HepG2 (cell line): ENCODE data around the gene MAP3K2.

ENCODE experiments used
- CTCF ChIP-seq: sonication (generic); formaldehyde crosslinking; IDR thresholded peaks from 2 replicates; pipeline ENCODE4 v1.5.0; 2020; ENCODE audit warnings: mild to moderate bottlenecking, missing genetic modification reagents, moderate library complexity
- FOSL1 ChIP-seq: sonication (generic); formaldehyde crosslinking; IDR thresholded peaks from 2 replicates; pipeline ENCODE4 v1.9.0; 2021; ENCODE audit warnings: missing genetic modification reagents, borderline replicate concordance
- NONO ChIP-seq, 2 experiments: fragments of 450-650 bp in 1 of 2; sonication (generic) in 1 of 2; formaldehyde crosslinking in 1 of 2; IDR thresholded peaks in 1 of 2; conservative IDR thresholded peaks in 1 of 2; 2 replicates each; pipeline versions ENCODE4 v1.6.1 to v1.8.0; 2017 to 2022; ENCODE audit warnings: mild to moderate bottlenecking in 1 of 2, missing genetic modification reagents in 1 of 2, moderate library complexity in 1 of 2
- REST ChIP-seq, 2 experiments: IDR thresholded peaks; 2 replicates each; pipeline ENCODE4 v1.6.1; 2011 to 2012; ENCODE audit warnings: low read length in 2 of 2, borderline replicate concordance in 1 of 2, low read depth in 1 of 2, mild to moderate bottlenecking in 1 of 2, moderate library complexity in 1 of 2
- USF2 ChIP-seq, 2 experiments: sonication (generic) in 1 of 2; formaldehyde crosslinking in 1 of 2; IDR thresholded peaks; 2 replicates each; pipeline versions ENCODE4 v1.5.1 to v1.6.1; 2011 to 2020; ENCODE audit warnings: borderline replicate concordance in 1 of 2, low read depth in 1 of 2, low read length in 1 of 2, mild to moderate bottlenecking in 1 of 2, missing genetic modification reagents in 1 of 2, moderate library complexity in 1 of 2
- ZSCAN31 ChIP-seq: sonication (generic); formaldehyde crosslinking; IDR thresholded peaks from 2 replicates; pipeline ENCODE4 v1.5.0; 2020; ENCODE audit warnings: low read depth, mild to moderate bottlenecking, missing genetic modification reagents
- TF ChIP-seq, protein P1 (sequence below): sonication (generic); formaldehyde crosslinking; IDR thresholded peaks from 2 replicates; pipeline ENCODE4 v1.4.0; 2020; ENCODE audit warnings: low read depth, mild to moderate bottlenecking, missing genetic modification reagents
- TF ChIP-seq, protein P2 (sequence below): sonication (generic); formaldehyde crosslinking; IDR thresholded peaks from 2 replicates; pipeline ENCODE4 v1.4.0; 2020; ENCODE audit warnings: missing genetic modification reagents

DNA sequence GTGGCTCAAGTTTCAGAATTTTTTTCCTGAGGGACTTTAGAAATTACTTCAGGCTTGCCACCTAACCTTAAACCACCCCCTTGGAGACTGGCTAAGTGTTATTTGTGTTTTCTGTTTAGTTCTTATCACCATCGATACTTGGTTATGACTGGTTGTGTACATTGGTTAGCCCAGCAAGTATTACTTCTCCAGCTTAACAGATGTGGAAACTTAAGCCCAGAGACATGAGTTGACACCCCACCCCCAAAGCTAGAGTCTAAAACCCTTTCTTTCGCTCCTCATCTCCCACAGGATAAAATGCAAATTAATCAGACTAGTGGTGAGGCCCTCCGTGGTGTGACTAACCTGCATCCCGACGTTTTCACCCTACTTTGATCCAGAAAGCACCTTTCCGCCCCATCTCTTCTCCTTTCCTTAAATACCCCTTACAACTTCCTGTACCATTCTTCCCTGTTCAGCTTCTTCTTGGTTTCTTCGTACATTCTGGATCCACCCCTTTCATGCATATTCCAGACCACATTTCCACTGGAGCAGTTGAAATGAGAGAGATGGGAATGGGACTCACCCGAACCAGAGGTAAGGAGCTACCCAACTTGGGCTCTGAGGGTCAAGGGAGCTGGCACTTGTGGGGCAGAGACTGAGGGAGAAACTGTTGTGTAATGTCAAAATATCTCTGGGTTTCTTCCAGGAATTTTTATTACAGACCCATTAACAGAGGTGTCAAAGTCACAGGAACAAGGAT is 819 bp upstream of the MAP3K2 start:
- TF ChIP-seq REST (IDR thresholded peaks at IDR 0.05; ENCODE audit: borderline replicate concordance in 1 of 2, low read depth in 1 of 2, low read length in 2 of 2) (no peak), NONO (IDR thresholded peaks at IDR 0.05) (no peak), NONO (CRISPR knock-in tag; conservative IDR thresholded peaks at IDR 0.05) (no peak), FOSL1 (no peak), CTCF (CRISPR knock-in tag) (no peak), ZSCAN31 (CRISPR knock-in tag) (no peak), USF2 (IDR thresholded peaks at IDR 0.05; ENCODE audit: low read depth, low read length) (no peak), USF2 (CRISPR knock-in tag; IDR thresholded peaks at IDR 0.05; ENCODE audit: borderline replicate concordance) (no peak)
- TF ChIP-seq, protein P1, sequence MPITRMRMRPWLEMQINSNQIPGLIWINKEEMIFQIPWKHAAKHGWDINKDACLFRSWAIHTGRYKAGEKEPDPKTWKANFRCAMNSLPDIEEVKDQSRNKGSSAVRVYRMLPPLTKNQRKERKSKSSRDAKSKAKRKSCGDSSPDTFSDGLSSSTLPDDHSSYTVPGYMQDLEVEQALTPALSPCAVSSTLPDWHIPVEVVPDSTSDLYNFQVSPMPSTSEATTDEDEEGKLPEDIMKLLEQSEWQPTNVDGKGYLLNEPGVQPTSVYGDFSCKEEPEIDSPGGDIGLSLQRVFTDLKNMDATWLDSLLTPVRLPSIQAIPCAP (CRISPR knock-in tag): no peak
- TF ChIP-seq, protein P2, sequence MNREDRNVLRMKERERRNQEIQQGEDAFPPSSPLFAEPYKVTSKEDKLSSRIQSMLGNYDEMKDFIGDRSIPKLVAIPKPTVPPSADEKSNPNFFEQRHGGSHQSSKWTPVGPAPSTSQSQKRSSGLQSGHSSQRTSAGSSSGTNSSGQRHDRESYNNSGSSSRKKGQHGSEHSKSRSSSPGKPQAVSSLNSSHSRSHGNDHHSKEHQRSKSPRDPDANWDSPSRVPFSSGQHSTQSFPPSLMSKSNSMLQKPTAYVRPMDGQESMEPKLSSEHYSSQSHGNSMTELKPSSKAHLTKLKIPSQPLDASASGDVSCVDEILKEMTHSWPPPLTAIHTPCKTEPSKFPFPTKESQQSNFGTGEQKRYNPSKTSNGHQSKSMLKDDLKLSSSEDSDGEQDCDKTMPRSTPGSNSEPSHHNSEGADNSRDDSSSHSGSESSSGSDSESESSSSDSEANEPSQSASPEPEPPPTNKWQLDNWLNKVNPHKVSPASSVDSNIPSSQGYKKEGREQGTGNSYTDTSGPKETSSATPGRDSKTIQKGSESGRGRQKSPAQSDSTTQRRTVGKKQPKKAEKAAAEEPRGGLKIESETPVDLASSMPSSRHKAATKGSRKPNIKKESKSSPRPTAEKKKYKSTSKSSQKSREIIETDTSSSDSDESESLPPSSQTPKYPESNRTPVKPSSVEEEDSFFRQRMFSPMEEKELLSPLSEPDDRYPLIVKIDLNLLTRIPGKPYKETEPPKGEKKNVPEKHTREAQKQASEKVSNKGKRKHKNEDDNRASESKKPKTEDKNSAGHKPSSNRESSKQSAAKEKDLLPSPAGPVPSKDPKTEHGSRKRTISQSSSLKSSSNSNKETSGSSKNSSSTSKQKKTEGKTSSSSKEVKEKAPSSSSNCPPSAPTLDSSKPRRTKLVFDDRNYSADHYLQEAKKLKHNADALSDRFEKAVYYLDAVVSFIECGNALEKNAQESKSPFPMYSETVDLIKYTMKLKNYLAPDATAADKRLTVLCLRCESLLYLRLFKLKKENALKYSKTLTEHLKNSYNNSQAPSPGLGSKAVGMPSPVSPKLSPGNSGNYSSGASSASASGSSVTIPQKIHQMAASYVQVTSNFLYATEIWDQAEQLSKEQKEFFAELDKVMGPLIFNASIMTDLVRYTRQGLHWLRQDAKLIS: no peak
